Measurements from ENCODE around the gene DNAJC4. TPM values are rescaled to one million over a fixed set of nuclear protein-coding genes. Genes with fewer than 3 reads are reported as not detected.

DNAJC4 gene
- total and polyA plus RNA-seq, 9 of the 15 experiments (the other 6 are each of a cell fraction or from before 2014, with no cell fraction given): 4.0 to 32.6 (median 19.9) TPM

DNA sequence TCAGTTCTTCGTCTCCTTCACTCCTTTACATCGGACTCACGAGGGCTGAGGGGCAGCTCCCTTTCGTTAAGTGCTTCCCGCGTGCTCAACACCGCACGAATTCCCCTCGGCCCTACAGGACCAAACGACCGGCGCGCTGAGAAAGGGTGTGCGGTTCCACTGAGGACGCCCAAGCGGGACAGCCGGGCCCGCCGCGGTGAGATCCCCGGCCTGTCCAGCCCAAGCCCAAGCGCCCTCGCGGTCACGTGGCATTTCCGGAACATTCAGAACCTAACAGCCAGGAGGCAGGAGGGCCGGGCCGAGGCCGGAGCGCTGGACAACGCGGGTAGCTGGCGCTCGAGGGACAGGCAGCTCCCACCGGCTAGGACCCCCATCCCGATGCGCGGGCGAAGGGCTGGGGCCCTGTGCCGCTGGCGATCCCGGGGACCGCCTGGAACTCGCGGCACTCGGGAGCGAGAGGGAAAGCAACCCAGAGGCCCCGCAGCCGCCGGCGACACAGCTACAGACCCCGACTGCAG, 45.1 kb upstream of the DNAJC4 start (continued):
- no peak for TF ChIP-seq ZNF124 (CRISPR knock-in tag; IDR thresholded peaks at IDR 0.05)
- TF ChIP-seq ZNF274 (IDR thresholded peaks at IDR 0.05; ENCODE audit: borderline replicate concordance, low read depth, low read length): no peak
- TF ChIP-seq, protein P1, sequence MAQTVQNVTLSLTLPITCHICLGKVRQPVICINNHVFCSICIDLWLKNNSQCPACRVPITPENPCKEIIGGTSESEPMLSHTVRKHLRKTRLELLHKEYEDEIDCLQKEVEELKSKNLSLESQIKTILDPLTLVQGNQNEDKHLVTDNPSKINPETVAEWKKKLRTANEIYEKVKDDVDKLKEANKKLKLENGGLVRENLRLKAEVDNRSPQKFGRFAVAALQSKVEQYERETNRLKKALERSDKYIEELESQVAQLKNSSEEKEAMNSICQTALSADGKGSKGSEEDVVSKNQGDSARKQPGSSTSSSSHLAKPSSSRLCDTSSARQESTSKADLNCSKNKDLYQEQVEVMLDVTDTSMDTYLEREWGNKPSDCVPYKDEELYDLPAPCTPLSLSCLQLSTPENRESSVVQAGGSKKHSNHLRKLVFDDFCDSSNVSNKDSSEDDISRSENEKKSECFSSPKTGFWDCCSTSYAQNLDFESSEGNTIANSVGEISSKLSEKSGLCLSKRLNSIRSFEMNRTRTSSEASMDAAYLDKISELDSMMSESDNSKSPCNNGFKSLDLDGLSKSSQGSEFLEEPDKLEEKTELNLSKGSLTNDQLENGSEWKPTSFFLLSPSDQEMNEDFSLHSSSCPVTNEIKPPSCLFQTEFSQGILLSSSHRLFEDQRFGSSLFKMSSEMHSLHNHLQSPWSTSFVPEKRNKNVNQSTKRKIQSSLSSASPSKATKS (CRISPR knock-in tag; IDR thresholded peaks at IDR 0.05): no peak
- TF ChIP-seq CSDE1 (IDR thresholded peaks at IDR 0.05): no peak
- TF ChIP-seq, protein P2, sequence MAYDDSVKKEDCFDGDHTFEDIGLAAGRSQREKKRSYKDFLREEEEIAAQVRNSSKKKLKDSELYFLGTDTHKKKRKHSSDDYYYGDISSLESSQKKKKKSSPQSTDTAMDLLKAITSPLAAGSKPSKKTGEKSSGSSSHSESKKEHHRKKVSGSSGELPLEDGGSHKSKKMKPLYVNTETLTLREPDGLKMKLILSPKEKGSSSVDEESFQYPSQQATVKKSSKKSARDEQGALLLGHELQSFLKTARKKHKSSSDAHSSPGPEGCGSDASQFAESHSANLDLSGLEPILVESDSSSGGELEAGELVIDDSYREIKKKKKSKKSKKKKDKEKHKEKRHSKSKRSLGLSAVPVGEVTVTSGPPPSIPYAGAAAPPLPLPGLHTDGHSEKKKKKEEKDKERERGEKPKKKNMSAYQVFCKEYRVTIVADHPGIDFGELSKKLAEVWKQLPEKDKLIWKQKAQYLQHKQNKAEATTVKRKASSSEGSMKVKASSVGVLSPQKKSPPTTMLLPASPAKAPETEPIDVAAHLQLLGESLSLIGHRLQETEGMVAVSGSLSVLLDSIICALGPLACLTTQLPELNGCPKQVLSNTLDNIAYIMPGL (CRISPR knock-in tag; IDR thresholded peaks at IDR 0.05): no peak
- TF ChIP-seq MTA3 (IDR thresholded peaks at IDR 0.05; ENCODE audit: borderline replicate concordance): no peak; the same call in none of the 2 replicates
- no peak for TF ChIP-seq HNRNPK (IDR thresholded peaks at IDR 0.05; ENCODE audit: low read depth, low read length, poor library complexity, severe bottlenecking)
- TF ChIP-seq MECOM (CRISPR knock-in tag; IDR thresholded peaks at IDR 0.05): no peak; the same call in 1 of the 2 replicates
- TF ChIP-seq ZNF586 (CRISPR knock-in tag; conservative IDR thresholded peaks at IDR 0.05): 0 out of 2 replicates have a peak, but pooled peaks have one; percentile 63
- TF ChIP-seq ARID1B (IDR thresholded peaks at IDR 0.05): no peak
- peak; percentile 62; the same call in 1 of the 2 replicates for TF ChIP-seq ETV5 (CRISPR knock-in tag; IDR thresholded peaks at IDR 0.05; ENCODE audit: low read depth)
- no peak for TF ChIP-seq ETV6 (IDR thresholded peaks at IDR 0.05; ENCODE audit: borderline replicate concordance in 1 of 2, low read depth in 2 of 2, low read length in 1 of 2)
- TF ChIP-seq ETV6 (CRISPR knock-in tag; IDR thresholded peaks at IDR 0.05; ENCODE audit: borderline replicate concordance): no peak
- TF ChIP-seq ZKSCAN3 (CRISPR knock-in tag; IDR thresholded peaks at IDR 0.05): no peak
- TF ChIP-seq, protein P3, sequence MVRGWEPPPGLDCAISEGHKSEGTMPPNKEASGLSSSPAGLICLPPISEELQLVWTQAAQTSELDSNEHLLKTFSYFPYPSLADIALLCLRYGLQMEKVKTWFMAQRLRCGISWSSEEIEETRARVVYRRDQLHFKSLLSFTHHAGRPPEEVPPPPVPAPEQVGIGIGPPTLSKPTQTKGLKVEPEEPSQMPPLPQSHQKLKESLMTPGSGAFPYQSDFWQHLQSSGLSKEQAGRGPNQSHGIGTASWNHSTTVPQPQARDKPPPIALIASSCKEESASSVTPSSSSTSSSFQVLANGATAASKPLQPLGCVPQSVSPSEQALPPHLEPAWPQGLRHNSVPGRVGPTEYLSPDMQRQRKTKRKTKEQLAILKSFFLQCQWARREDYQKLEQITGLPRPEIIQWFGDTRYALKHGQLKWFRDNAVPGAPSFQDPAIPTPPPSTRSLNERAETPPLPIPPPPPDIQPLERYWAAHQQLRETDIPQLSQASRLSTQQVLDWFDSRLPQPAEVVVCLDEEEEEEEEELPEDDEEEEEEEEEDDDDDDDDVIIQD (CRISPR knock-in tag; IDR thresholded peaks at IDR 0.05): peak; percentile 18; the same call in 1 of the 2 replicates
- TF ChIP-seq MTA2 (IDR thresholded peaks at IDR 0.05; ENCODE audit: low read depth): no peak
- TF ChIP-seq, protein P4, sequence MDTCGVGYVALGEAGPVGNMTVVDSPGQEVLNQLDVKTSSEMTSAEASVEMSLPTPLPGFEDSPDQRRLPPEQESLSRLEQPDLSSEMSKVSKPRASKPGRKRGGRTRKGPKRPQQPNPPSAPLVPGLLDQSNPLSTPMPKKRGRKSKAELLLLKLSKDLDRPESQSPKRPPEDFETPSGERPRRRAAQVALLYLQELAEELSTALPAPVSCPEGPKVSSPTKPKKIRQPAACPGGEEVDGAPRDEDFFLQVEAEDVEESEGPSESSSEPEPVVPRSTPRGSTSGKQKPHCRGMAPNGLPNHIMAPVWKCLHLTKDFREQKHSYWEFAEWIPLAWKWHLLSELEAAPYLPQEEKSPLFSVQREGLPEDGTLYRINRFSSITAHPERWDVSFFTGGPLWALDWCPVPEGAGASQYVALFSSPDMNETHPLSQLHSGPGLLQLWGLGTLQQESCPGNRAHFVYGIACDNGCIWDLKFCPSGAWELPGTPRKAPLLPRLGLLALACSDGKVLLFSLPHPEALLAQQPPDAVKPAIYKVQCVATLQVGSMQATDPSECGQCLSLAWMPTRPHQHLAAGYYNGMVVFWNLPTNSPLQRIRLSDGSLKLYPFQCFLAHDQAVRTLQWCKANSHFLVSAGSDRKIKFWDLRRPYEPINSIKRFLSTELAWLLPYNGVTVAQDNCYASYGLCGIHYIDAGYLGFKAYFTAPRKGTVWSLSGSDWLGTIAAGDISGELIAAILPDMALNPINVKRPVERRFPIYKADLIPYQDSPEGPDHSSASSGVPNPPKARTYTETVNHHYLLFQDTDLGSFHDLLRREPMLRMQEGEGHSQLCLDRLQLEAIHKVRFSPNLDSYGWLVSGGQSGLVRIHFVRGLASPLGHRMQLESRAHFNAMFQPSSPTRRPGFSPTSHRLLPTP (IDR thresholded peaks at IDR 0.05; ENCODE audit: borderline replicate concordance, extremely low read depth, insufficient read length): no peak
- peak; percentile 97 for TF ChIP-seq KLF6 (CRISPR knock-in tag; IDR thresholded peaks at IDR 0.05; ENCODE audit: borderline replicate concordance)
- TF ChIP-seq ZBTB1 (CRISPR knock-in tag; IDR thresholded peaks at IDR 0.05; ENCODE audit: borderline replicate concordance, low read depth): peak; percentile 12; the same call in 1 of the 2 replicates
- no peak for TF ChIP-seq MEF2A (IDR thresholded peaks at IDR 0.05; ENCODE audit: control insufficient read depth, low read depth, low read length)
